GM19238 (cell line): ENCODE measurements around the gene GTF2F1.
"Not testable (repeated sequence)": the region's sequence is repeated elsewhere in the genome, so short reads cannot be mapped to it uniquely, and the experiment has no call there.

Source experiments
- DNase-seq: peaks from one replicate; pipeline ENCODE4 v3.0.0; 2011; ENCODE audit warnings: low spot score; ENCODE audit not compliant: insufficient read length

GTF2F1 gene

GRCh38 chr19:6417713-6418561 is 25.0 kb upstream of the GTF2F1 start:
- no peak for DNase-seq

- DNase-seq, result no peak
These were observed 23.9 kb upstream of the GTF2F1 start for GRCh38 chr19:6416658-6417405.

GRCh38 chr19:6415591-6416190 is 22.7 kb upstream of the GTF2F1 start:
- DNase-seq, result no peak

GRCh38 chr19:6414793-6415590 is 22.0 kb upstream of the GTF2F1 start:
- no peak for DNase-seq

- DNase-seq, result no peak
These were observed 21.0 kb upstream of the GTF2F1 start for GRCh38 chr19:6413721-6414643.

GRCh38 chr19:6413291-6413690 is 20.3 kb upstream of the GTF2F1 start:
- no peak for DNase-seq

GRCh38 chr19:6412447-6413091 is 19.6 kb upstream of the GTF2F1 start:
- no peak for DNase-seq

- DNase-seq, result no peak
These were observed 19.1 kb upstream of the GTF2F1 start for GRCh38 chr19:6412061-6412446.

GRCh38 chr19:6409346-6409745 is 16.4 kb upstream of the GTF2F1 start:
- DNase-seq, result no peak

- DNase-seq, result no peak
These were observed 13.4 kb upstream of the GTF2F1 start for GRCh38 chr19:6406401-6406800.

GRCh38 chr19:6402837-6403608 is 10.1 kb upstream of the GTF2F1 start:
- no peak for DNase-seq

- no peak for DNase-seq
These were observed 9.1 kb upstream of the GTF2F1 start for GRCh38 chr19:6402058-6402457.

- not testable (repeated sequence) for DNase-seq
These were observed 7.3 kb upstream of the GTF2F1 start for GRCh38 chr19:6400062-6400944.

- no peak for DNase-seq
These were observed 3.3 kb upstream of the GTF2F1 start for GRCh38 chr19:6396305-6396704.

GRCh38 chr19:6394831-6395230 is 1.9 kb upstream of the GTF2F1 start:
- no peak for DNase-seq

- DNase-seq, result no peak
These were observed 1.0 kb upstream of the GTF2F1 start for GRCh38 chr19:6393983-6394412.

GRCh38 chr19:6392221-6393073 is 517 bp downstream of the GTF2F1 start:
- DNase-seq, result no peak
